Right forelimb (tissue), 1 donor: ENCODE results near the gene MAPK4.

Experiments
- DNase-seq: peaks from one replicate; pipeline ENCODE4 v3.0.0-alpha.2; 2018

The MAPK4 gene

DNA sequence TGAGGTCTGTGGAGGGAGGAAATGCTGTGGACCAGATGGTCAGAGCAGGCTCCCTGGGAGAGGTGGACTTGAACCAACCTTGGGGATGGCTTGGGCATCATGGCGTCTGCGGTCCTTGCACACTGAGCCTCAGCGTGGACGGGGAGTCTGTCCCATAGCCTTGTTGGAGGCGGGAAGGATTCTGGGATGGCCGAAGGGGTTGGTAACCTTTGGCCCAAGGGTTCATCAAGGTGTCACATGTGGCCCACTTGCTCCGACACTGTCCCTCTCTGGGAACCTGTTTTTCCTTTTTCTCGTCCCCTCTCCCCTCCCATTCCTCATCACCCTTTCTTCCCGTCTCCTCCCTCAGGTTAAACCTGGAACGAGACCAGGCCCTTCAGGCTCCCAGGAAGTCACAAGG is 66.4 kb downstream of the MAPK4 start:
- DNase-seq: no peak

- no peak for DNase-seq
Measured at GRCh38 chr18:50627594-50628532, 68.0 kb downstream of the MAPK4 start.

- no peak for DNase-seq
Measured at GRCh38 chr18:50628533-50628905, 68.6 kb downstream of the MAPK4 start.

DNA sequence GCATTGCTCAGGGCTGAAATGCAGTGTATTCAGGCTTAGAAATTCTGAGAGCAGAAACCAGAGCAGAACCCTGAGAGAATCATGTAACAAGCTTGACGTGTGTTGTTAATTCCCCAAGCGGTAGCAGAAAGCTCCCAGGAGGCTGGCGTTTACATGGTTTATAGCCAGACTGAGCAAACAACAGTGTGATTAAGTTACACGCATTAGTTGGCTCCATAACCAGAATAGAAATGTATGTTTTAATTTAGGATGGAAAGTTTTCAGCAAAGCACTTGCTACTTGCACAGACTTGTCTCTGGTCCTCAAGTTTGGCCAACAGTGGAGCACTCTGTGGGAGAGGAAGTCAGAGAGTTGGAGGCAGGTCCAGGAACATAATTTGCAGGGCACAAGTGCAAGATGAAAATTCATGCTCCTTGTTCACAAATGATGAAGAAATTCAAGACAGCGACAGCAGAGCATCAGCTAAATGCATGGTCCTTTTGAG is 69.3 kb downstream of the MAPK4 start:
- DNase-seq: no peak

- no peak for DNase-seq
Measured at GRCh38 chr18:50630895-50631294, 71.0 kb downstream of the MAPK4 start.

GRCh38 chr18:50632895-50633515 is 73.1 kb downstream of the MAPK4 start:
- no peak for DNase-seq

GRCh38 chr18:50633992-50634391 is 74.1 kb downstream of the MAPK4 start:
- no peak for DNase-seq

GRCh38 chr18:50636366-50637057 is 76.6 kb downstream of the MAPK4 start:
- no peak for DNase-seq

- DNase-seq: no peak
Measured at GRCh38 chr18:50638016-50638883, 78.4 kb downstream of the MAPK4 start.

- DNase-seq: no peak
Measured at GRCh38 chr18:50638884-50639420, 79.1 kb downstream of the MAPK4 start.

DNA sequence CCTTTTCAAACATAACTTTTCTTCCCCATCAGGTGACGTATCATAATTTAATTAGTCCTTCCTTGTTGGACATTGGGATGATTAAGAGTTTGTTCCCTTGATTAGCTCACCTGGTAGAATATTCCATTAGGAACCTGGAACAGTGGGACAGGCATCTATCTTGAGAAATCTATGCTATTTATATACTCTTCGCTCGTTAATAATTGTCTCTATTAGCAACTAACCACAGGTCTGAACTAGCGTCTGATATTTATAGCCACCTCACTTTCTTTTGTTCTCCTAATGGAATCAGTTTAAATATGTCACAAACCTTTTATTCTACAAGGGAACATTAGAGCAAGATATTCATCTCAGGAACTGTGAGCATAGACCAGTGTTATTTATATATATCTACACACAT is 79.8 kb downstream of the MAPK4 start:
- no peak for DNase-seq

DNA sequence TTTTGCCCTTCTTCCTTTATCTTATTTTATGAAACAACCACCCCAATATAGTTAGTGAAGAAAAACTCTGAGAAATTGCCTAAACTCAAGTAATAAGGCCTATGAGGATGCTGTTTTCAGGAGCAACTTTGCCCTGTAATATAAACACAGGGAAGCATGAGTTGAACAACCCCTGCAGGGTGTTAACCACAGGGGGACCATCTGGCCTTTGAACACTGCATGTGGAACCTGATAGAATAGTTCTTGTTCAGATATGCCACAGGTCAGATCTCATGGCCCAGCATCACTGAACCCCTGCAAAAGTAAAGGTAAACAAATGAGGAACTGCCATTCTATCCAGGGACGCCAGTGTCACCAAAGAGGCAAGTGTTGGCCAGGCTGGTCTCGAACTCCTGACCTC is 82.6 kb downstream of the MAPK4 start:
- DNase-seq: no peak

DNA sequence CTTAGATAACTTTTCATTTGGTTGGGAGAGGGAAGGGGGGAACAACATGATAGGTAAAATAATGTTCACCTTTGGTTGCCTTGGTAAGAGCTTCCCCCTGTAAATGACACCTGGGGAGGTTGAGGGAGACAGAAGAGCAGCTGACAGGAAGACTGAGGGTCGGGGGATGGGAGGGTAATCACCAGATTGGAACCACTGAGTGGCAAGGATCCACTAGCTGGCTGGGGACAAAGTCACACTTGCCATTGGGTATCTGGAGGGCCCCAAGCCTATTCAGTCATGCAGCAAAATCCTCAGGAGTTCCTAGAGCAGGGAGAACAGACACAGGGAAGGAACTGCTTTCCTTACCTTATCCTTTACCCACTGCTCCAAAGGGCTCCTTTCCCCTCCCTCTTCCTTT is 84.3 kb downstream of the MAPK4 start:
- DNase-seq: no peak

- DNase-seq: no peak
Measured at GRCh38 chr18:50644807-50645206, 84.9 kb downstream of the MAPK4 start.

DNA sequence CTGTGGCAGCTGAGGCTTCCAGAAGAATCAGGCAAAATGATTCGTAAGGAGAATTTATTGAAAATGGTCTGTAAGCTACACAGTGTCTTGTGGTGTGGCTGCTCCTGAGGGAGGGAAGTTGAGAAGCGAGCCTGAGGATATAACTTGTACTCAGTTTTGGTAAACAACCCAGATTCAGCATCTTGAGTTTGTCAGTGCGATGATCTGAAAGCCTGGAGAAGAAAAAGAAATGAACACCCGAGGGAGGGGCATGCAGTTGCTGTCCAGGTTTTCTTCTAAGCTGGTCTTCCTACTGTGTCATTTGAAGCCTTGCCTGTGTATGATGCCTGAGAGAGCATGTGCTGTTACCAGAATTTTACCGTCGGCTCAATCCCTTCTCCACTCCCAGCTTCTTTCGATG is 87.3 kb downstream of the MAPK4 start:
- DNase-seq: no peak

DNA sequence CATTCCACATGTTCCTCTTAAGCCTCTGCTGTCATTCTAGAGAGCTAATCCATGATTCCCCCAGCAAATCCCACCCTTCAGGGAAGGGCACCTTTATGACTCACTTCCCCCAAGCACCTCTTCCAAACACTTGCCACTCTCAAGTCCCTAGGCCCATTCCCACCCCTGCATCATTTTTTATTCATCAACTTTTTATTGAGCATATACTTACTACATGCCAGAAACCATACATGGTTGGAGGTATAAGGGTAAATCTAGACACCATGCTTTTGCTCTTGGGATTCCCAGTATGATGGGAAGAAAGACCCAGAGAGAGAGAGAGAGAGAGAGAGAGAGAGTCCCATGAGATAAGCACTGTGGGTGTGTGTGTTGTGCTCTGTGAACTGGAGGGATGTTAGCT is 87.9 kb downstream of the MAPK4 start:
- DNase-seq: no peak

DNA sequence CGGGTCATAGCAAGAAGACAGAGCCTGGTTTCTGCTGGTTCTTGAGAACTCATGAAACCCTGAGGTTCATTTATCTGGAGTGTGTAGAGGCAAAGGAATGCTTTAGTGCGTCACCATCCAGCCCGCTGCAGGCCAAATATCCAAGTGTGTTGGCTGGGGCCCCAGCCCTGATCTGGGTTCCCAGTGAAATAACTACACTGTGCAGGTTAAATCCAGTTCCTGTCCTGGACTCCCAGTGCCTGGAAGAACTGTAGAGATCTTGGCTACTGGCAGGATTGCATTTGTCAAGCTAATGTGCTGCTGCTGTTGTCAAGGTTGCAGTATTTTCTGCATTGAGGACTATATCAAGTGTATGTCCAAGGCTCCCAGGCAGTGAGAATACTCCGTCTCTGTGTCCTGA is 89.9 kb downstream of the MAPK4 start:
- DNase-seq: peak; percentile 73

- DNase-seq: no peak
Measured at GRCh38 chr18:50651334-50651733, 91.4 kb downstream of the MAPK4 start.

- no peak for DNase-seq
Measured at GRCh38 chr18:50653402-50654093, 93.7 kb downstream of the MAPK4 start.

- no peak for DNase-seq
Measured at GRCh38 chr18:50654211-50654610, 94.3 kb downstream of the MAPK4 start.

GRCh38 chr18:50654658-50655550 is 95.0 kb downstream of the MAPK4 start:
- DNase-seq: no peak
